Endothelial cell of umbilical vein (primary cell): ENCODE data around the gene PSMB7. TPM values are rescaled to one million over a fixed set of nuclear protein-coding genes. Genes with fewer than 3 reads are reported as not detected.
"Not testable (repeated sequence)": the region's sequence is repeated elsewhere in the genome, so short reads cannot be mapped to it uniquely, and the experiment has no call there.

Experiments used
- BruUV-seq: library from RNA; stranded (reverse); fragments of 400-500 nt; replicated peaks from 2 replicates; lab custom pipeline; 2021; lab: Mats Ljungman, UMichigan
- CTCF ChIA-PET: fragments of 300-600, 350-600 bp; sonication (Branson Sonifier 250); formaldehyde crosslinking; loops from one replicate; lab custom pipeline; 2021; ENCODE audit warnings: antibody characterized with exemption, inconsistent platforms; lab: Charles Lee
- POLR2A ChIA-PET: fragments of 300-600, 350-600 bp; sonication (Branson Sonifier 250); formaldehyde crosslinking; loops from one replicate; lab custom pipeline; 2021; ENCODE audit warnings: antibody characterized with exemption, inconsistent platforms; lab: Charles Lee
- DNase-seq: peaks from one replicate; pipeline ENCODE4 v3.0.0-alpha.2; 2011; ENCODE audit warnings: low read depth, low spot score
- FAIRE-seq: peaks from 2 replicates; lab custom pipeline; 2011; peaks lifted over from hg19 to GRCh38; lab: Jason Lieb, UNC
- H2AFZ ChIP-seq: 2 replicates; pipeline ENCODE4 v1.6.0; 2012; ENCODE audit warnings: low read depth, low read length, control low read depth, inconsistent platforms
- H3K27ac ChIP-seq: 2 replicates; pipeline ENCODE4 v1.5.1; 2011; ENCODE audit warnings: low read depth, mild to moderate bottlenecking, control low read depth, low read length, moderate library complexity; ENCODE audit not compliant: insufficient read depth
- H3K27me3 ChIP-seq, 2 experiments: 2 replicates each; pipeline versions ENCODE4 v1.6.0 to v1.6.1; 2011; ENCODE audit warnings: low read length in 2 of 2, mixed read lengths in 1 of 2; ENCODE audit not compliant: control insufficient read depth in 2 of 2, insufficient read depth in 2 of 2
- H3K36me3 ChIP-seq, 2 experiments: 2 replicates in 1 of 2; 3 replicates in 1 of 2; pipeline ENCODE4 v1.5.1; 2011; ENCODE audit warnings: low read length in 2 of 2, mild to moderate bottlenecking in 1 of 2, moderate library complexity in 1 of 2; ENCODE audit not compliant: control insufficient read depth in 2 of 2, insufficient read depth in 2 of 2; ENCODE audit errors: extremely low read depth in 1 of 2
- H3K4me1 ChIP-seq: 3 replicates; pipeline ENCODE4 v1.5.1; 2011; ENCODE audit warnings: mild to moderate bottlenecking, low read length; ENCODE audit not compliant: control insufficient read depth, insufficient read depth; ENCODE audit errors: extremely low read depth
- H3K4me2 ChIP-seq: 2 replicates; pipeline ENCODE4 v1.6.1; 2011; ENCODE audit warnings: low read length, control low read depth, mixed read lengths; ENCODE audit not compliant: insufficient read depth
- H3K4me3 ChIP-seq, 3 experiments: fragments of 200-600 bp in 1 of 3; sonication (generic), shearing (Covaris generic) in 1 of 3; replicated peaks in 1 of 3; 2 replicates each; pipeline ENCODE4 v1.5.1; 2011 to 2016; ENCODE audit warnings: control low read depth in 3 of 3, low read length in 3 of 3, mild to moderate bottlenecking in 2 of 3, inconsistent platforms in 1 of 3, low read depth in 1 of 3, moderate library complexity in 1 of 3; ENCODE audit not compliant: insufficient read depth in 1 of 3
- H3K79me2 ChIP-seq: 2 replicates; pipeline ENCODE4 v1.6.0; 2012; ENCODE audit warnings: low read length, inconsistent platforms; ENCODE audit not compliant: control insufficient read depth, insufficient read depth
- H3K9ac ChIP-seq: replicated peaks from 2 replicates; pipeline ENCODE3; 2011; ENCODE audit warnings: low read length, control low read depth; ENCODE audit not compliant: insufficient read depth; ENCODE audit errors: extremely low read depth
- H3K9me1 ChIP-seq: replicated peaks from 3 replicates; pipeline ENCODE4 v1.6.0; 2011; ENCODE audit warnings: mild to moderate bottlenecking, low read length; ENCODE audit not compliant: control insufficient read depth, insufficient read depth; ENCODE audit errors: extremely low read depth
- H3K9me3 ChIP-seq: replicated peaks from 2 replicates; pipeline ENCODE4 v1.5.1; 2012; ENCODE audit warnings: low read length, inconsistent platforms; ENCODE audit not compliant: control insufficient read depth, insufficient read depth
- H4K20me1 ChIP-seq: replicated peaks from 2 replicates; pipeline ENCODE3; 2011; ENCODE audit warnings: mild to moderate bottlenecking, low read length; ENCODE audit not compliant: control insufficient read depth, insufficient read depth; ENCODE audit errors: extremely low read depth
- CTCF ChIP-seq, 2 donors: IDR thresholded peaks; 1 replicate in 1 of 2; 2 replicates in 1 of 2; pipeline ENCODE4 v1.5.1; 2011; ENCODE audit warnings: low read length in 2 of 2, mild to moderate bottlenecking in 2 of 2, moderate library complexity in 2 of 2, control low read depth in 1 of 2, inconsistent platforms in 1 of 2, low read depth in 1 of 2; ENCODE audit not compliant: insufficient read depth in 1 of 2; ENCODE audit errors: extremely low read depth in 1 of 2
- EZH2 ChIP-seq: IDR thresholded peaks from 2 replicates; pipeline ENCODE4 v1.6.1; 2012; ENCODE audit warnings: borderline replicate concordance, low read depth, mild to moderate bottlenecking, moderate library complexity, low read length, inconsistent platforms; ENCODE audit not compliant: severe bottlenecking
- FOS ChIP-seq: IDR thresholded peaks from 2 replicates; pipeline ENCODE4 v1.6.1; 2011; ENCODE audit warnings: mild to moderate bottlenecking, low read length, moderate library complexity, borderline replicate concordance; ENCODE audit not compliant: insufficient read depth
- GATA2 ChIP-seq: IDR thresholded peaks from 2 replicates; pipeline ENCODE4 v1.7.0; 2011; ENCODE audit warnings: low read depth, mild to moderate bottlenecking, moderate library complexity, mixed read lengths, low read length; ENCODE audit not compliant: insufficient read length, insufficient read depth
- JUN ChIP-seq: IDR thresholded peaks from 2 replicates; pipeline ENCODE4 v1.6.1; 2011; ENCODE audit warnings: borderline replicate concordance, low read depth; ENCODE audit not compliant: insufficient read length, insufficient read depth
- MAX ChIP-seq: IDR thresholded peaks from 2 replicates; pipeline ENCODE4 v1.6.1; 2011; ENCODE audit not compliant: insufficient read depth, insufficient read length
- MYC ChIP-seq: IDR thresholded peaks from one replicate; pipeline ENCODE4 v1.6.1; 2011; ENCODE audit warnings: mild to moderate bottlenecking, low read depth, low read length
- POLR2A ChIP-seq: IDR thresholded peaks from 2 replicates; pipeline ENCODE4 v1.6.1; 2012; ENCODE audit warnings: low read depth, mild to moderate bottlenecking, control low read depth, low read length
- POLR2AphosphoS5 ChIP-seq: IDR thresholded peaks from 2 replicates; pipeline ENCODE4 v1.6.1; 2012; ENCODE audit warnings: low read depth, mild to moderate bottlenecking, control low read depth, low read length, moderate library complexity; ENCODE audit not compliant: insufficient read depth
- dilution Hi-C: fragments of 300-500 bp; cut with MboI; formaldehyde crosslinking; loops from one replicate; pipeline ENCODE4 v1.15.0; 2019; ENCODE audit warnings: low sequenced_read_pairs; ENCODE audit not compliant: extremely low pct_ligation_motif_present
- intact Hi-C: fragments of 100-400 bp; cut with micrococcal nuclease; formaldehyde crosslinking; loops from one replicate; pipeline ENCODE4 v1.10.0; 2022
- polyA plus RNA-seq, 4 experiments: library from polyadenylated mRNA; depleted of rRNA in 3 of 4; stranded (reverse) in 3 of 4; unstranded in 1 of 4; fragments of >200 nt; gene quantifications; 2 replicates each; pipeline versions ENCODE4 v1.2.1 to v1.2.3, GENCODE V29; 2011 to 2012; ENCODE audit warnings: missing spikeins in 1 of 4
- total RNA-seq: library from RNA; stranded (reverse); gene quantifications from 2 replicates; pipeline ENCODE4 v1.2.3, GENCODE V29; 2021

The PSMB7 gene
- total and polyA plus RNA-seq, 2 donors (not counting 3 experiments of a cell fraction or from before 2014, with no cell fraction given) = 227 to 366 TPM

- Histone ChIP-seq H3K4me1 (no peaks in the 10 kb centered on the region), H3K36me3 (no peaks in the 10 kb centered on the region), H3K9me1 (no peaks in the 10 kb centered on the region), H3K4me2 (no peak overlapping the region), H3K27ac (no peak overlapping the region), H3K27me3 (peaks cover 7 to 12% of the 10 kb centered on the region in 2 experiments), H3K4me3 (no peak overlapping the region), H2AFZ (no peak overlapping the region), H4K20me1 (no peaks in the 10 kb centered on the region), H3K9ac (no peak overlapping the region), H3K79me2 (no peaks in the 10 kb centered on the region), H3K9me3 (no peaks in the 10 kb centered on the region)
- TF ChIP-seq MAX = no peak
- no peak for TF ChIP-seq GATA2
- TF ChIP-seq CTCF (IDR thresholded peaks at IDR 0.05; ENCODE audit: extremely low read depth in 1 of 2, insufficient read depth in 1 of 2, low read depth in 1 of 2, low read length in 2 of 2) = no peak
- TF ChIP-seq FOS = no peak
- TF ChIP-seq EZH2 = no peak
- TF ChIP-seq MYC = no peak
- TF ChIP-seq POLR2AphosphoS5 = no peak
- no peak for TF ChIP-seq JUN
- no peak for TF ChIP-seq POLR2A
- no TSS peak for BruUV-seq
- dilution Hi-C loops (no loop called here), intact Hi-C loops (no loop called here)
- DNase-seq (no peak), FAIRE-seq (no peak)
- ChIA-PET POLR2A (no interaction called here), CTCF (interaction anchor here (1.0 kb wide), 1 partner anchor 111 kb away, joined by 3 read pairs; no protein-coding TSS in a partner anchor)
These were observed 11.1 kb upstream of the PSMB7 start for GRCh38 chr9:124426361-124426760.

- H3K9me3 ChIP-seq, H3K4me2 ChIP-seq, intact Hi-C loops, H3K4me3 ChIP-seq, BruUV-seq, H3K79me2 ChIP-seq, H2AFZ ChIP-seq, H3K9ac ChIP-seq, H3K36me3 ChIP-seq, H4K20me1 ChIP-seq, FAIRE-seq, dilution Hi-C loops, H3K9me1 ChIP-seq, POLR2A ChIA-PET, H3K27ac ChIP-seq, DNase-seq, H3K4me1 ChIP-seq: not testable (repeated sequence)
- H3K27me3 ChIP-seq = peaks cover 7 to 12% of the 10 kb centered on the region in 2 experiments
- CTCF ChIA-PET = interaction anchor here (1.1 kb wide), 1 partner anchor 111 kb away, joined by 4 read pairs; no protein-coding TSS in a partner anchor
These were observed 10.5 kb upstream of the PSMB7 start for GRCh38 chr9:124425733-124426132.
